ENCODE measurements around the gene ZFYVE21. TPM values are rescaled to one million over a fixed set of nuclear protein-coding genes. Genes with fewer than 3 reads are reported as not detected.

ZFYVE21 gene
- total RNA-seq, 2 donors from 2014 or later, result 97.1 to 159 TPM

DNA sequence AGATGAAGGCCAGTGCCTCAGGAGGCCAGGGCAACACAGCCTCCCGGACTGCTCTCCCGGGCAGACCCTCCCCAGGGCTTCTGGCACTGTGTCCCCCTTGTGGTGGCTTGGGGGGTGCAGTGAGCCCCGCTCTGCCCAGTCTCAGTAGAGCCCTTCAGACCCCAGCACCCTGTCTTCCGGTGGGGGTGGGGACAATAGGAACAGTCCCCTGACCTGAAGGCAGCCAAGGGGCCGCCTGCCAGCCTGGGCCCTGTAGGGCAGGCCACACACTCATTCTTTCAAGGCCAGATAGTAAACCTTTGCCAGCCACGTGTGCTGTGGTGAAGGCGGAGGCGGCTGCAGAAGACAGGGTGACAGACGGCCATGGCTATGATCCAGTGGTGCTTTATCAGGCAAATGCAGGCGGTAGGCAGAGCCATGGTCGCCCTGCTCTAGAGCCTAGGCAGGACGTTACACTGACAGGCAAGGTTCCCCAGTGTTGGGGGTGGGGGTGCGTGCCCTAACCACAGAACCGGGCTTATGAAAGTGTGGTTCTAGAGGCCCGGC lies 15.0 kb downstream of the ZFYVE21 start:
- no peaks in the 10 kb centered on the region for H3K9me3 ChIP-seq
- H3K36me3 ChIP-seq, result peaks cover 50% of the 10 kb centered on the region
- peaks cover 3 to 35% of the 10 kb centered on the region in 2 donors for H3K4me1 ChIP-seq (ENCODE audit: control insufficient read depth in 1 of 2, low read depth in 2 of 2)
- H3K4me3 ChIP-seq, result no peak overlapping the region
- DNase-seq (ENCODE audit: low spot score), result no peak
- H3K27me3 ChIP-seq (replicated peaks; ENCODE audit: insufficient read depth), result no peaks in the 10 kb centered on the region
- no peak for ATAC-seq (ENCODE audit: insufficient number of reproducible peaks, low FRiP score, low read depth)
- peak overlapping the region in 1 of 2 donors; percentile 4 for H3K27ac ChIP-seq
- TF ChIP-seq, protein P1, sequence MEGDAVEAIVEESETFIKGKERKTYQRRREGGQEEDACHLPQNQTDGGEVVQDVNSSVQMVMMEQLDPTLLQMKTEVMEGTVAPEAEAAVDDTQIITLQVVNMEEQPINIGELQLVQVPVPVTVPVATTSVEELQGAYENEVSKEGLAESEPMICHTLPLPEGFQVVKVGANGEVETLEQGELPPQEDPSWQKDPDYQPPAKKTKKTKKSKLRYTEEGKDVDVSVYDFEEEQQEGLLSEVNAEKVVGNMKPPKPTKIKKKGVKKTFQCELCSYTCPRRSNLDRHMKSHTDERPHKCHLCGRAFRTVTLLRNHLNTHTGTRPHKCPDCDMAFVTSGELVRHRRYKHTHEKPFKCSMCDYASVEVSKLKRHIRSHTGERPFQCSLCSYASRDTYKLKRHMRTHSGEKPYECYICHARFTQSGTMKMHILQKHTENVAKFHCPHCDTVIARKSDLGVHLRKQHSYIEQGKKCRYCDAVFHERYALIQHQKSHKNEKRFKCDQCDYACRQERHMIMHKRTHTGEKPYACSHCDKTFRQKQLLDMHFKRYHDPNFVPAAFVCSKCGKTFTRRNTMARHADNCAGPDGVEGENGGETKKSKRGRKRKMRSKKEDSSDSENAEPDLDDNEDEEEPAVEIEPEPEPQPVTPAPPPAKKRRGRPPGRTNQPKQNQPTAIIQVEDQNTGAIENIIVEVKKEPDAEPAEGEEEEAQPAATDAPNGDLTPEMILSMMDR (IDR thresholded peaks at IDR 0.05), result no peak

DNA sequence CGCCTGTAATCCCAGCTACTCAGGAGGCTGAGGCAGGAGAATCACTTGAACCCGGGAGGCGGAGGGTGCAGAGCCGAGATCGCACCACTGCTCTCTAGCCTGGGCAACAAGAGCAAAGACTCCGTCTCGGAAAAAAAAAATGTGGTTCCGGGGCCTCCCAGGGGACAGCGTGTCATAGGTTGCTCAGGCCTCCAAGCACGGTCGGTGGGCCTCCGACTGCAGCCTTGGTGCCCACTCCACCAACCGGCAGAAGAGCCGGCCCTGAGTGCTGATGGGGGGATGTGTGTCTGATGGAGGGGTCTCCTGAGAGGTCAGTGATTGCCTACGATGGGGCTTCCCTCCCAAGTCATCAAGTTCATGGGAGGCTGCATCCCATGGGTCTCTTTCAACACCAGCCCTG lies 15.9 kb downstream of the ZFYVE21 start:
- no peak overlapping the region for H3K4me3 ChIP-seq
- no peaks in the 10 kb centered on the region for H3K27me3 ChIP-seq (replicated peaks; ENCODE audit: insufficient read depth)
- TF ChIP-seq, protein P1 (IDR thresholded peaks at IDR 0.05), result no peak
- H3K36me3 ChIP-seq, result peaks cover 50% of the 10 kb centered on the region
- peaks cover 11 to 35% of the 10 kb centered on the region in 2 donors for H3K4me1 ChIP-seq (ENCODE audit: control insufficient read depth in 1 of 2, low read depth in 2 of 2)
- H3K27ac ChIP-seq, result no peak overlapping the region
- no peaks in the 10 kb centered on the region for H3K9me3 ChIP-seq
- ATAC-seq (ENCODE audit: insufficient number of reproducible peaks, low FRiP score, low read depth), result no peak
- DNase-seq (ENCODE audit: low spot score), result no peak

DNA sequence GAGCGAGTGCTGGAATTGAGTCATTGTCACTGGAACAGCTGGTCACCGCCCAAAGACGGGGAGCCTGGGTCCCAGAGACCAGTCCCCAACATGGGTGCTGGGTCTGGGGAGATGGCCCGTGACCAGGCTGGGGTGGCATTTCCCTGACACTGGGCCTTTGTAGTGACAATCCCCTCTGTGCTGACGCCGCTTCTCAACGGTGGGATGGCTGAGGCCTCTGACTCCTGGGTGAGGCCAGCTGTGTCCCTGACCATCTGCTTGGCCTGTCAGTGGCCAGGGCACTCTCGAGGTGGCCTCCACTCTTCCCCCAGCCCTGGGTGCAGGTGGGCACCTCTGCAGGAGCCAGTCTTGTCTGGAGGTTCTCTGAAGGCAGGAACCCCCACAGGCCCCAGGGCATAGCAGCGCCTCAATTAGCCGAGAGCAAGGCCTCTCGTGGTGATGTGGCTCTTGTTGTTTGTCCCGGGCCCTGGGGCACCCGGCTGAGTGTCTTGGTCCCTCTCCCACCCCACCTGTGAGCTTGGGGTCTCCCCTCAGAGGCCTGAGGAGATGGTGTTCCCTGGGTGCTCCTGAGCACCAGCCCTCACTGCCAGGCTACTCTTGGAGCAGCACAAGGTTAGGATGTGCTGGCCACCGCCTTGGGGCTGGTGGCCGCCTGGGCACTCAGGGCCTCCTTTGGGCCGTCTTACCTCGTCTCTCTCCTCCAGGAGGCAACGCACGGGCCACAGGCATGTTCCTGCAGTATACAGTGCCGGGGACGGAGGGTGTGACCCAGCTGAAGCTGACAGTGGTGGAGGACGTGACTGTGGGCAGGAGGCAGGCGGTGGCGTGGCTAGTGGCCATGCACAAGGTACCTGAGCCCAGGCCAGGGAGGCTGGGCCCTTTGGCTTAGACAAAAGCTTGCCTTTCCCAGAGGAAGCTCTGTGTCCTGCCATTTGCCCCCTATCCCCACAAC lies 16.6 kb downstream of the ZFYVE21 start:
- peaks cover 50% of the 10 kb centered on the region for H3K36me3 ChIP-seq
- H3K4me1 ChIP-seq (ENCODE audit: control insufficient read depth in 1 of 2, low read depth in 2 of 2), result peaks cover 16 to 42% of the 10 kb centered on the region in 2 donors
- H3K4me3 ChIP-seq, result no peak overlapping the region
- ATAC-seq (ENCODE audit: insufficient number of reproducible peaks, low FRiP score, low read depth) (no peak), DNase-seq (ENCODE audit: low spot score) (no peak)
- no peaks in the 10 kb centered on the region for H3K27me3 ChIP-seq (replicated peaks; ENCODE audit: insufficient read depth)
- no peaks in the 10 kb centered on the region for H3K9me3 ChIP-seq
- TF ChIP-seq, protein P1 (IDR thresholded peaks at IDR 0.05), result no peak
- no peak overlapping the region for H3K27ac ChIP-seq

DNA sequence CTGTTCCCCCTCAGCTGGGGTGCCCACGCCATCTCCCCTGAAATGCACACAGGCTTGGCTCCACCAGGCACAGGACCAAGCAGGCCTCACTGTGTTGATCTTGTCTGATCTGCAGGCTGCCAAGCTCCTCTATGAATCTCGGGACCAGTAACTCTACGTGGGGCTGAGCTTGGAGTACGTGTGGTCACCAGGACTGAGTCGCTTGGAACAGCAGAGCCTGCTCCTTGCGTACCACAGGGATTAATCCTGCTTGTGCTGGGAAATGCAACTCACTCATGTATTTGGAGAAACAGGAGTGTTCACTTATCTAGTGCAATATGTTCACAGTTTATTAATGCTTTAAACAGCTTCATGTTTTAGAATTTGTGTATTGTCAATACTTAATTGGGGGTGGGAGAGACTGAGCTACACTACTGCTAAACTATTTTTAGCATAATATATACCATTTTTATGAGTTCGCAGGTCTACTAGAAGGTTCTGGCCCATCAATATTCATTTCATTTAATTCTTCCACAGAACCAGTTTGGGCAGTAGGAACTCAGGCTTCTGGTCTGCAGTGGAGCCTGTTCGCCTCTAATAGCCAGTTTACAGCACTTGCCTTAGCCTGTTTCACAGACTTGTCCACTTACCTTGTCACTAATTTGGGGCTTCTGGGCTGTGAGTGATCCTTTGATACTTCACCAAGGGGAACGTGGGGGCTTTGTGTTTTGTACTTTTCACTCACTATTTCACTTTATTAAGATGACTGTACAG lies 17.4 kb downstream of the ZFYVE21 start:
- H3K27me3 ChIP-seq (replicated peaks; ENCODE audit: insufficient read depth), result no peaks in the 10 kb centered on the region
- no peak for DNase-seq (ENCODE audit: low spot score)
- ATAC-seq (ENCODE audit: insufficient number of reproducible peaks, low FRiP score, low read depth), result no peak
- no peaks in the 10 kb centered on the region for H3K9me3 ChIP-seq
- peaks cover 48% of the 10 kb centered on the region for H3K36me3 ChIP-seq
- H3K27ac ChIP-seq, result no peak overlapping the region
- no peak overlapping the region for H3K4me3 ChIP-seq
- TF ChIP-seq, protein P1 (IDR thresholded peaks at IDR 0.05), result no peak
- peaks cover 21 to 49% of the 10 kb centered on the region in 2 donors for H3K4me1 ChIP-seq (ENCODE audit: control insufficient read depth in 1 of 2, low read depth in 2 of 2)

DNA sequence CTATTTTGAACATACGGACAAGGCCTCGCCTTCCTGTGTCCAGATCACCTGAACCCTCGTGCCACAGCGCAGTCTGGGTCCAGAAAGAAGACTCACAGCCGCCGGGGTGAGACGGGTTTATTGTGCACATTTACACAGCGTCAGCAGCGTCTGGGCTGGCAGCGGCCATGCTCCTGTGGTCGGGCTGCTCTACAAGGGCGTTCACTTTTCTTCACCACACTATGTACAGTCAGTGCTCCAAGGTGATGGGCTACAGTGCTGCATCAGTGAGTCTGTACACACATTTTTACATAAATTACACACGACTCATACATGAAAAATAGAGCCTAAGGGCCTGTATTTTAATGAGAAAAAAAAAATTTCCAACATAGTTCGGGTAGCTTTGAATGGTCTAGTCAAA lies 18.0 kb downstream of the ZFYVE21 start:
- no peaks in the 10 kb centered on the region for H3K9me3 ChIP-seq
- H3K27me3 ChIP-seq (replicated peaks; ENCODE audit: insufficient read depth), result no peaks in the 10 kb centered on the region
- H3K4me1 ChIP-seq (ENCODE audit: control insufficient read depth in 1 of 2, low read depth in 2 of 2), result peaks cover 21 to 52% of the 10 kb centered on the region in 2 donors
- DNase-seq (ENCODE audit: low spot score) (no peak), ATAC-seq (ENCODE audit: insufficient number of reproducible peaks, low FRiP score, low read depth) (no peak)
- TF ChIP-seq, protein P1 (IDR thresholded peaks at IDR 0.05), result no peak
- H3K27ac ChIP-seq, result no peak overlapping the region
- H3K4me3 ChIP-seq, result no peak overlapping the region
- H3K36me3 ChIP-seq, result peaks cover 42% of the 10 kb centered on the region

All from thoracic aorta (tissue), 2 donors.